HG03097 (cell line): Measurements from ENCODE around the gene PSMA6.
"Not testable (repeated sequence)": the region's sequence is repeated elsewhere in the genome, so short reads cannot be mapped to it uniquely, and the experiment has no call there.

Source experiments
- ATAC-seq: cut with Tn5 transposase; IDR thresholded peaks from one replicate; pipeline ENCODE4 v1.9.1; 2021; ENCODE audit not compliant: unreplicated experiment, low FRiP score

Gene PSMA6

DNA sequence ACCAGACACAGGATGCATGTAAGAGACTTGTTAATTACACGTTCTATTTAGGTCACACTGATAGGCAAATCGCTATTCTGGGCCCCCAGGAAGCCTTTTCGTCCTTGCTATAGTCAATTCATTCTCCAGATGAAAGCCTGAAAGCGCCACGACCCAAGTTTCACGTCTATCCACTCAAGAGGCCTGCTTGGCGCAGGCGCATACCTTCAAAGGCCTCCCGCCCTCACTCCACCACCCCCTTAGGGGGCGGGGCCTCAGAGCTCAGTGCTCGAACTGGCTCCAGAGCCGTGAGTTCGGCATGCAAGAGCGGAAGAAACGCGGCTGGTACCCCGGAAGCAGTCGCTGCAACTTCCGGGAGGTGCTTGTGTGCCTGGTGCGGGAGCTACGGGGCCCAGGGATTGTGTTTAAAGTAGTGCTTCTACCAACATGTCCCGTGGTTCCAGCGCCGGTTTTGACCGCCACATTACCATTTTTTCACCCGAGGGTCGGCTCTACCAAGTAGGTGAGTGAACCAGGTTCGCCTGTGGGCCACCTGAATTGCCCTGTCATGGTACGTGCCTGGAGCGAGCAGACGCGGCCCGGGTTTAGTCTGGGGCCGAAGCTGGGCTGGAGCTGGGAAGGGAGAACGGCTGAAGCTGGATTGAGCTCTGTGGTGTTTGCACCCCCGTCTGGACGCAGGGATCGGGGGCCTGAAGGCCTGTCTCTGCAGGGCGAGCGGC, at the start of gene PSMA6:
Gene PSMA6 (plus strand): TSS at position 332 of the 719 bp plus-strand sequence. CDS start 95 bp downstream, at position 427.
- peak; percentile 81 for ATAC-seq

DNA sequence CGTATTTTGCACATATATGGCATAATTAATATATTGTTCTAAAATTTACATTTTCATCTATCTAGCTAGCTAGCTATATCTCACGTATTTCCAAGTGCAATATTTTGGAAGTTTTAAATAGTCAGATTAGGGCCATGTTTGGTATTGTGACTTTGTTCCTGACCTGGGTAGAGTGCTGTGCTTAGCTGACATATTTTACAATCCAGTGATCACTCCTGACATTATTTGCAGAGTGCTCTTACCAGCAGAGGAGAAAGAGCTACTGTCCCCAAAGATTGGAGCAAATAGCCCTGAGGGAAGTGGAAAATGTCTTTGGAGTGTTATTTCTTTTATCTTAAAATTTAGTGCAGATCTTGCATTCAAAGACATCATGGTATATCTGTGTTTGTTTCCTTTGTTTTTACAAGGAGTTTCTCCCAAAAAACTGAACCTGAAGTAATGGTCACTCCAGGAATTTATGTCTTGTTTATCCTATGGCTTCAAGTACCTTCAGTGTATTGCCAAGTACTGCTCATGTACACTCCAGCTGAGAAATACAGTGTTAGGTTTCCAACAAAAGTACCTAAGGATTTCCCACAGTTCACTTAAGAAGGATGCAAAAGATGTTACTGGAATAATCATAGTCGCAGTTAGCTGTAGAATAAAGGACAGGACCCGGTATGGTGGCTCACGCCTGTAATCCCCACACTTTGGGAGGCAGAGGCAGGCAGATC, 49.4 kb upstream of the PSMA6 start:
- no peak for ATAC-seq

DNA sequence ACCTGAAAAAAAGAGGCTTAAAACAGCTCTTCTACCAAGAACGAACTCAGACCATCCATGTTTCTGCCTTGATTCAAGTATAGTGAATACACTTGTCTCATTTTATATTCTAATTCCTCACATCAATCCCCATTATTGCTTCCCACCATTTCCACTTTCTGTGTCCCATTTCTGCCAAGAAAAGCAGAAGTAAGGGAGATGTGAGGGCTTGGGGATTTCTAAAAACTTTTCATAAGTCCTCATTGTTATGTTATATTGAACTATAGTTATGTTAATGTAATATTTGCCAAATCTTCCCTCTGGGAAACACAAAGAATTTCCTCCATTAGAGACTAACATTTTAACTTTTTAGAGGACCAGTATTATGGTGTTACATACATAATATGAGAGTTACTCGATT, 48.2 kb upstream of the PSMA6 start:
- no peak for ATAC-seq

DNA sequence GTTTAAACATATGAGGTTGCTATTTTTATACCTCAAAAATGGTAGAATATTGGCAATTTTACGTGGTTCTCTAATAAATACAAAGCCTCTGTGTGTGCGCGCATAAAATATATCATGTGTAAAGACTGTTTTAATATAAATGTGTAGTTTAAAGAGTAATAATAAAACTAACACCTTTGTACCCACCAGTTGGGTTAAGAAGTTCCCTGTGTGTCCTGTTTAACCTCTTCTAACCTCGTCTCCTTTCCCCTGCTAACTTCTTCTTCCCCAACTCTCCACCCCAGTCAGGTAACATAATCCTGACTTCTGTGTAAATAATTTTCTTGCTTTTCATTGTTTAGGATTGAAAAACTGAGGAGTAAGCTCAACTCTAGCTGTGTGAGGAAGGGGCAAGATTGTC, 47.6 kb upstream of the PSMA6 start:
- ATAC-seq, result no peak

DNA sequence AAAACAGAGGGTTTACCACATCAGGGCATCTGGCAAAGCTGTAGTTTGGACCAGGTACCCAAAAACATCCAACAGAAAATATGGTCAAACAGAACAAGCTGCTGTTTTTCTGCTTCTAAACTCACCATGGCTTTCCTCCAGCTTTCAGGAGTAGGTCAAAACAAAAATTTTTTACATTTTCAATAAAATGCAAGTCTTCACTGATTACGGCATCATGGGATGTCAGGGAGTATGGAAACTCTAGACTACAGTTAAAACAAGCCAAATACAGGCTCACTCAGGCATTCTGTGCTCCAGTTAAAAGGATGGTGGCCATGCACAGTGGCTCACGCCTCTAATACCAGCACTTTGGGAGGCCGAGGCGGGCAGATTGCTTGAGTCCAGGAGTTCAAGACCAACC, 47.1 kb upstream of the PSMA6 start:
- no peak for ATAC-seq

DNA sequence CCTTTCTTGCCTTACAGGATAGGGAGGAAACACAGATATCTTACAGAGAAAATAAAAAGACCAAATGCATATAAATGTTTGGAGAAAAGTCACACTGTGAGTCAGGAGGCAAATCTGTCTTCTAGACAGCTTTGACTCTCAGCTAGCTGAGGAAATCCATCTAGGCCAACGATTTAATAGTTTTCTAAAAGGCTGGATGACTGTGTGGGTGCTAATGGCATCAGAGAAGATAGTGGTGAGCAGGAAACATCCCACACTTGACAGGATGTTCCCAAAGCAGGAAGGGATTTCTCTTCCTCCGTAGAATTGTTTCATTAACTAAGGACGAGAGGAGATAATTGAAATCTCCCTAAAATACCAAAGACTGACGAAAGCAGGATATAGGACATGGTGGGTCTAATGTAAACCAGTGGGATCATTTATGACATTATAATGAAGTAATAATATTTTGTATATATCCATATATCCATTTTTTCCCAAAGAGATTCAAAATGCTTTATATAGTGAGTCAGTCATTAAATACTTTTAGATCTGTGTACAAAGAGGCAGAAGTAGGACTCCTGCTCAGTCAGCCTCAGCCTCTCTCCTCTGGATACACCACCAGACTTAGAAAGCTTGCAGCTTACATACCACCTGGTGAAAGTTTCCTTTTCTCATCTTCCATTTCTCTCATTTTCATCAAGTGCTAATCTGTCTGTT, 44.3 kb upstream of the PSMA6 start:
- ATAC-seq, result no peak

DNA sequence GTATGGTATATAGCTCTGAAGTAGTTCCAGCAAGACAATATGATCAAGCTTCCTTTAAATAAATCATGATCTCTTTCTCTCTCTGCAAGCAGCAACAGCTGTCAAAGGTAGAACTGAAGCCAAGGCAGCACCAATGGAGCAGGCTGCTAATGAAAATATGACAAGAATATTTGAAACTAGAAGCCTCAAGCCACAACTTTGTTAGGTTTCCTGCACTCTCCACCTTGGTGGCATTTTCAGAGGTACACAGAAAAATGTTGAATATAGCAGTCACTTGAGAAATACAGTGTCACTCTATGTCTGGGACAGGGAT, 43.8 kb upstream of the PSMA6 start:
- no peak for ATAC-seq

DNA sequence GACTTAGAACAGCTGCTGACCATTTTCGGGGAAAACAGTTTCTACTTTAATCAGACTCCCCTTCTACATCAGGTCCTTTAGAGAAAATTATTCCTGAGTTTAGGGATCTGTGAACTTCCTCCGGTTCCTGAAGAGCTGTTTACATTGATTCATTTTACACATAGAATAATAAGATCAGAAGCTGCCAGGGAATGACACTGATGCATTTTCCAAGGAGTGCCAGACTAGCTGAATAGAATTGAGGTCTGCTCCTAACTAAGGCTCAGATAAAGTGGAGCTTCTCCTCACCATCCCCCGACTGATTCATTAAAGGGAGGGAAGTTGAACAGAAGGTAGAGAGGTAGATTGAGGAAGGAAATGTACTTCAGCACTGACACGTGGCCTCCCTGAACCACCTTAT, 41.9 kb upstream of the PSMA6 start:
- ATAC-seq, result no peak

DNA sequence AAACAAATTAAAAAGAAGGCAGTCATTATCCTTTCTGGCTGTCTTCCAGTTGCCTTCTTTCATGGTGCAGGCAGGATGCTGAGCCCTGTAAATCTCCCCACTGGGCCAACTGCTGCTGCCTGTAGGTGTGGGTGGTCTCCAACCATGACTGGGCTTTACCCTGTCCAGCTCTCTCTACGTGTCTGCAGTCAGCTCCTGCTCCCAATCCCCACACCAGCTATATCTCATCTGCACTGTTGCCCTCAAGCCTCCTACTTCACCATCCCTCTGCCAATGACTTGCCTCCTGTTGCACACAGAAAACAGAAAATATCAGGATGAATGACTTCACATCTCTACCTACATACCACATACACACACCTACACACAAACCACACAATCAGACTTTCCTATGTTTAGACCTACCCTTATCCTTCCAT, 39.7 kb upstream of the PSMA6 start:
- ATAC-seq, result no peak

DNA sequence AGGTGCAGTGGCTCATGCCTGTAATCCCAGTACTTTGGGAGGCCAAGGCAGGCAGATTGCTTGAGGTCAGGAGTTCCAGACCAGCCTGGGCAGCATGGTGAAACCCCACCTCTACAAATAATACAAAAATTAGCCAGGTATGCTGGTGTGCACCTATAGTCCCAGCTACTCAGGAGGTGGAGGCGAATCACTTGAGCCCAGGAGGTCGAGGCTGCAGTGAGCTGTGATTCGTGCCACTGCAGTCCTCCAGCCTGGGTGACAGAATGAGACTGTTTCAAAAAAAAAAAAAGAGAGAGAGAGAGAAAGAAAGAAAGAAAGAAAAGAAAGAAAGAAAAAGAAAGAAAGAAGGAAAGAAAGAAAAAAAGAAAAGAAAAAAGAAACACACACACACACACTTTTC, 39.1 kb upstream of the PSMA6 start:
- ATAC-seq, result not testable (repeated sequence)

DNA sequence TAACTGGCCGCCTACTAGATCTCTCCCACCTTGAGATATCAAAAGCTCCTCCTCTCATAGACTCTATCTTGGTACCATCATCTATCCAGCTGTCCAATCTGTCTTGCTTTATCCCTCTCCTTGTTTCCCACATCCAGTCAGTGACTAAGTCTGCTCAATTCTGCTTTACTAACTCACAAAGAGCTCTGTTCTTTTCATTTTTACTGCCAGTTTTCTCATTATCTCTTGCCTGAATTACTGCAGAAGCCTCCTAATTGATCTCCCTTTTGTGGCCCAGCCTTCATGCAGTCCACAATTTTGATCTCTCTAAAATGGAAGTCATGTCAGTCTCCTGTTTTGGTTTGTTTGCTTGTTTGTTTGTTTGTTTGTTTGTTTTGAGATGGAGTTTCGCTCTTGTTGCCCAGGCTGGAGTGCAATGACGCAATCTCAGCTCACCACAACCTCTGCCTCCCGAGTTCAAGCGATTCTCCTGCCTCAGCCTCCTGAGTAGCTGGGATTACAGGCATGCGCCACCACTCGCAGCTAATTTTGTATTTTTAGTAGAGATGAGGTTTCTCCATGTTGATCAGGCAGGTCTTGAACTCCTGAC, 38.1 kb upstream of the PSMA6 start:
- ATAC-seq, result not testable (repeated sequence)

DNA sequence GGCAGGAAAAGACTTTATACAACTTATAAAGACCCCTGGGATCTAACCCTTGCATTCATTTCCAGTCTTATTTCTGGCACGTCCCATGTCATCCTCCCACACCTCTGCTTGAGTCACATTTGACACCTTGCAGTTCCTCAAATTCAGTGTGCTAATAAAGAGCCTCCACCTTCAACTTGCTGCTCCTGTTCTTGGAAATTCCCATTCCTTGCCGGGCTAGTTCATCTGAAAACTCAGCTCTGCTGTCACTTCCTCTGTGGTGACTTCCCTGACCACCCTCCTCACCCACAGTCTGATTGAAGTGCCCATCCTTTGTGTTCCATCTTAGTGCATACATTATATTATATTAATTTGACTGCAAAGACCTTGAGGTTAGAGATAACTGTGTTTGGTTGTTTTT, 37.4 kb upstream of the PSMA6 start:
- no peak for ATAC-seq

DNA sequence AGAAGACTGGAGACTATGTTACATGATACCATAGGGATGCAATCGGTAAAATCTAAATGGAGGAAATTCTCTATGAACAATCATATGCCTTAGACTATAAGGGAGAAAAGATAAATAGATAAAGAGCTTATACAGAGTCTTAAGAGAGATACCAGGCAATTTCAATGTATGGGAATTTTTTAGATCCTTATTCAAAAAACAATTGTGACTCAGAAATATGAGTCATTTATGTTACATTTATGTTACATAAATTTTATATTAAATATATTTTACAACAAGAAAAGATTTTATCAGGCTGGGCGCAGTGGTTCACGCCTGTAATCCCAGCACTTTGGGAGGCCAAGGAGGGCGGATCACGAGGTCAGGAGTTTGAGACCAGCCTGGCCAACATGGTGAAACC, 36.5 kb upstream of the PSMA6 start:
- no peak for ATAC-seq

DNA sequence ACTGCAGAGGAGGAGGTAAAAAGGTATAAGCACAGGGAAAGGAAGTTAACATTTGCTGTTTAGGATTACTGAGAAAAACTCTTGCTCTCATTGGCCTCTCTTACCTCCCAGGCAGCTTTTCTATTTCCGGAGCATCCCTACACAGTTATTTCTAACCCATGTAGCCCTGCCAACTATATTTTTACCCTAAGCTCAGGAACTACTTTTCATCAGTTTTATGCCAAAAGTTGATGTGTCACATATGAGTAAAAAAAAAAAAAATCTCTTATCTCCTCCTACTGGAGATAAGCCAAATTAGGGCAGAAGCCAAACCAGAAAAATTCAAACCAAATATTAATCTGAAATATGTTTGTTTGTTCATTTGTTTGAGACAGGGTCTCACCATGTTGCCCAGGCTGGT, 34.4 kb upstream of the PSMA6 start:
- no peak for ATAC-seq

DNA sequence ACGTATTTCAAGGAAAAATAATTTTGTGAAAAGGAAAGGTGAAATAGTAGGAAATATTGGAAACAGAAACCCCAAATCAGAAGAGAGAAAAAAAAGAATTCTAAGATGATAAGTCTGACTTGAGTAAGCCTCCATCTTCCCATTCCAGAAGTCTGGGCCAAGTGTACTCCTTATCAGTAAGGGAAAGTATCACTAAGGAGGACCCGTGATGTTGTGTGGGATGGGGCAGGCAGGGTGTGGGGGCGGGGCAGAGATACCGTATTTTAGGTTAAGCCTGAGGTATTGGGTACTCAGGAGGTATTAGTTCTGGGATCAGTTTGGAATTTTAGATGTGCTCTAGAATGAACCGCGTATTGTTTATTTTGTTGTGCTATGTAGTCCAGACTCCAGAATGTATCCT, 33.8 kb upstream of the PSMA6 start:
- no peak for ATAC-seq

DNA sequence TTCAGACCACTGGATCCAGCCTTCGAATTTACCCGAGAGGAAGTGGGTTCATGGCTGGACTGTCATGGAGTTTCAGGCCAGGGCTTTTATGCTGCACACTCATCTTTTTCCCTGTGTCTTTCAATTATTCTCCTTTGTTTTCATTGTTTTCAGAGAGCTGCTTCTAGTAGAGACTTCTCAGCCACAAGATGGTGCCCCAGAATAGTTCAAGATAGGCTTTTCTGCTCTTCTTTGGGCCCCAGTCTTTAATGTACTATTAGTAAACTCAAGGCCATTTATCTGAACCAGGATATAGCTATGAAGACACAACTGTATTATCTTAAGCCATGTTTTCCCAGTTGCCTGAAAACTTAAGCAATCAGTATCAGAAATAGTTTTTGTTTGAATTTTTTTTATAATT, 30.4 kb upstream of the PSMA6 start:
- no peak for ATAC-seq

DNA sequence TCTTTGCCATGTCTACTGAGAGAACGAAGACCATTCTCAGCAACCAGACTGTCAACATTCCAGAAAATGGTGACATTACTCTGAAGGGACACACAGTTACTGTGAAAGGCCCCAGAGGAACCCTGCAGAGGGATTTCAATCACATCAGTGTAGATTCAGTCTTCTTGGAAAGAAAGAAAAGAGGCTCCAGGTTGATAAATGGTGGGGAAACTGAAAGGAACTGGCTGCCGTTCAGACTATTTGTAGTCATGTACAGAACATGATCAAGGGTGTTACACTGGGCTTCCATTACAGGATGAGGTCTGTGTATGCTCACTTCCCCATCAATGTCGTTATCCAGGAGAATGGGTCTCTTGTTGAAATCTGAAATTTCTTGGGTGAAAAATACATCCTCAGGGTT, 29.7 kb upstream of the PSMA6 start:
- no peak for ATAC-seq

DNA sequence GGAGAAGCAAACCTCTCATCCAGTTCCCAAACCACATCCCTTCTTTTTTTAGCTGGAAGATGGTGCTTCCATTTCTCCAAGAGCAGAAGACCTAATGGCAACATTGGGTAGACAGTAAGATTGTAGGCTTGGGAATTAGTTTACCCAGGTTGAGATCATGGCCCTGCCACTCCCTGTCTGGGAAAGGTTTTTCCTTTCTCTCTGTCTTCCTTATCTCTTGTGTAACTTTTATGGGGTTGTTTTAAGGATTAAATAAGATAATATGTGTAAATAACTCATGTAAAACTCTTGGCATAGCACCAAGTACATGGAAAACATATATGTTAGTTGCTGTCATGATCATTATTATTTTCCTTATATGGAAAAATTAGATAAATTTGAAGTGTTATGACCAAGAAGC, 23.2 kb upstream of the PSMA6 start:
- no peak for ATAC-seq

DNA sequence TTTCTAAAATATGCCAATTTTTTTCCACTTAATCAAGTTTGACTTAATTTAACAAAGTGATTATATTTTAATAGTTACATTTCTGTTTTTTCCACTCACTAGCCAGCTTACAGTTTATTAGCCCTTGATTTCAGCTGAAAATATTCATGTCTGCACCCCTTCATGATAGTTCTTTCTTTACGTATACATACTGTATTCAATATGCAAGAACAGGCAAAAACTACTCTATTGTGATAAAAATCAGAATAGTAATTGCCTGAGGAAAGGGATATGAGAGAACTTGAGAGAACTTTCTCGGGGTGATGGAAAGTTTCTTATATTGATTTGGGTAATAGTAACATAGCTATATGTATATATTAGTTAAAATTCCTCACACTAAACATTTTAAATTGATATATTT, 17.4 kb upstream of the PSMA6 start:
- ATAC-seq, result no peak

DNA sequence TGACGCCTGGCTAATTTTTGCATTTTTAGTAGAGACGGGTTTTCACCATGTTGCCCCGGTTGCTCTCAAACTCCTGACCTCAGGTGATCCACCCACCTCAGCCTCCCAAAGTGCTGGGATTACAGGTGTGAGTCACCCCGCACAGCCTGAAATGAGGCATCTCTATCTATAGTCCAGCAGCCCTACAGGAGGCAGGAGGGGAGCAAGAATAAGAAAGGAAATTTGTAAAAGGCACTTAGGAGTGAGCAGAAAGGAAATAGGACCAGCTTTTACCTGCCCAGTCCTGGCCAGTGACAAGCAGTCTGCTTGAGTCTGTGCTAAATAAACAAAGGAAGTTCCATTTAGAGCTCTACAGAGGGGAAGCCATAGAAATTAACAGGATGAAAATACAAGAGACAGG, 15.0 kb upstream of the PSMA6 start:
- no peak for ATAC-seq

DNA sequence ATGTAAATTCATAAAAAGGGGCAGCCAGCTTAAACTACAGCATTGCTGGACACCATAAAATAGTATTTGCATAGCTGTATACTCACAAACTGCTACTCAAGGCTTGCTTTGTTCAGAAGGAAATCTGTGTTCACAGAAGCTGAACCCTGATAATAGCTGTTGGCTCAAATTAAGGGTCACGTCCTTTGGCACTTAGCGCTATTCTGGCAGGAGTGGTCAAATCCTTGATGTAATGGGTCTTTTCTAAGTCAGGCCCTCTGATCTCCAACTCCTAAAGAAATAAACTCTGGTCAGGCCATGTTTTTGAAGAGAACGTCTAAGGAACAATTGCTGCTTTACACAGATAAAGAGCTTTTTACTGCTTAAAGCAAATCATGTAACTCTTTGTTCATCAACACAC, 12.8 kb upstream of the PSMA6 start:
- no peak for ATAC-seq

DNA sequence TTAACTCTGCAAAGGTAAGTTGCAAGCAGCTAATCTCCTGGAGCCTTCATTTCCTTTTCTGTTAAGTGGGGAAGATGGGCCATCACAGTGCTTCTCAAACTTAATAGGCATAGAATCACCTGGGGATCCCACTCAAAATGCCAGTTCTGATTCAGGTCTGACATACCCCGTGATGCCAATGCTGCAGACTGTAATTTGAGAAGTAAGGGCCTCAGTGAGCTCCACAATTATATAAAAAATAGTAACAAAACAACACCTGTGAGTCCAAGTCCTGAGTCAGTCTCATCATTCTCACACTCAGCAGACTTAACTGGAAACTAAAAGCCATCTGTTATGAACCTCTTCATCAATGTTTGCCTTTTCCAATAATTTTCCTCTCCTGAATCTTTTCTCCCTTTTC, 10.8 kb upstream of the PSMA6 start:
- ATAC-seq, result no peak
